ENCODE measurements around the gene RFNG. TPM values are rescaled to one million over a fixed set of nuclear protein-coding genes. Genes with fewer than 3 reads are reported as not detected.
A peak's percentile ranks its signal among the peaks of the same experiment; 100 is the strongest.

Gene RFNG
- total RNA-seq: 10 to 100 TPM; 11.8 to 33.7 (median 23.3) TPM

GRCh38 chr17:82051776-82052637 is at the start of gene RFNG, which contains the start of gene GPS1:
RFNG (minus strand) TSS chr17:82051811; CDS start chr17:82051766, 45 bp downstream.
GPS1 (plus strand) TSS chr17:82051898; CDS start chr17:82051932, 34 bp downstream.
- H3K9me3 ChIP-seq: no peaks in the 10 kb centered on the region
- no peaks in the 10 kb centered on the region for H3K27me3 ChIP-seq
- no peaks in the 10 kb centered on the region for H3K36me3 ChIP-seq
- intact Hi-C loops (cut with DNase I; ENCODE audit: low total_unique reads): no loop called here
- H3K4me3 ChIP-seq: peak within 1 kb of the TSS; percentile 48 to 98
- H3K27ac ChIP-seq: peak within 1 kb of the TSS; percentile 60 to 73
- peak; percentile 69 to 73 for DNase-seq
- peak in 1 of 2 donors; percentile 53 for TF ChIP-seq POLR2A (IDR thresholded peaks at IDR 0.05)
- TF ChIP-seq CTCF (IDR thresholded peaks at IDR 0.05): no peak
- peaks cover 0 to 28% of the 10 kb centered on the region in 2 donors for H3K4me1 ChIP-seq

- peaks cover 0 to 21% of the 10 kb centered on the region in 2 donors for H3K4me1 ChIP-seq
- TF ChIP-seq POLR2A (IDR thresholded peaks at IDR 0.05) (no peak), CTCF (IDR thresholded peaks at IDR 0.05) (no peak)
- H3K36me3 ChIP-seq: no peaks in the 10 kb centered on the region
- intact Hi-C loops (cut with DNase I; ENCODE audit: low total_unique reads): no loop called here
- no peaks in the 10 kb centered on the region for H3K9me3 ChIP-seq
- no peaks in the 10 kb centered on the region for H3K27me3 ChIP-seq
- peak; percentile 15 to 18 for DNase-seq
- H3K27ac ChIP-seq: no peak overlapping the region
- no peak overlapping the region for H3K4me3 ChIP-seq
These were observed 49.7 kb upstream of the RFNG start for GRCh38 chr17:82101301-82101715.

- H3K27ac ChIP-seq: peak overlapping the region in 1 of 2 donors; percentile 95
- H3K36me3 ChIP-seq: no peaks in the 10 kb centered on the region
- no peak overlapping the region for H3K4me3 ChIP-seq
- H3K9me3 ChIP-seq: no peaks in the 10 kb centered on the region
- intact Hi-C loops (cut with DNase I; ENCODE audit: low total_unique reads): no loop called here
- no peak for TF ChIP-seq POLR2A (IDR thresholded peaks at IDR 0.05)
- TF ChIP-seq CTCF (IDR thresholded peaks at IDR 0.05): no peak
- no peaks in the 10 kb centered on the region for H3K27me3 ChIP-seq
- H3K4me1 ChIP-seq: peaks cover 0 to 21% of the 10 kb centered on the region in 2 donors
- DNase-seq: peak; percentile 18 to 19
These were observed 49.1 kb upstream of the RFNG start for GRCh38 chr17:82100502-82101298.

- Histone ChIP-seq H3K4me1 (peaks cover 0 to 20% of the 10 kb centered on the region in 2 donors), H3K9me3 (no peaks in the 10 kb centered on the region), H3K27me3 (no peaks in the 10 kb centered on the region), H3K27ac (peak overlapping the region; percentile 86 to 95), H3K36me3 (no peaks in the 10 kb centered on the region), H3K4me3 (peak overlapping the region; percentile 45 to 80)
- TF ChIP-seq POLR2A (IDR thresholded peaks at IDR 0.05) (no peak), CTCF (IDR thresholded peaks at IDR 0.05) (no peak)
- intact Hi-C loops (cut with DNase I; ENCODE audit: low total_unique reads): no loop called here
- DNase-seq: peak in 1 of 2 donors; percentile 33
These were observed 47.5 kb upstream of the RFNG start for GRCh38 chr17:82098939-82099763.

All from uterus (tissue), 4 donors.